22Rv1 (cell line): ENCODE results near the gene CIB4.

Experiments used
- H3K27ac ChIP-seq: fragments of 450-650 bp; 2 replicates; pipeline ENCODE4 v1.5.1; 2017
- CTCF ChIP-seq: fragments of 450-650 bp; IDR thresholded peaks from 2 replicates; pipeline ENCODE4 v1.5.1; 2017; ENCODE audit warnings: mild to moderate bottlenecking
- ZFX ChIP-seq: fragments of 450-650 bp; IDR thresholded peaks from 2 replicates; pipeline ENCODE4 v1.6.1; 2017; ENCODE audit warnings: antibody characterized with exemption, borderline replicate concordance

Gene CIB4

GRCh38 chr2:26681656-26682055 lies 40.5 kb upstream of the CIB4 start:
- H3K27ac ChIP-seq, result no peak overlapping the region
- TF ChIP-seq ZFX (no peak), CTCF (no peak)

GRCh38 chr2:26679867-26680266 lies 38.7 kb upstream of the CIB4 start:
- TF ChIP-seq ZFX (no peak), CTCF (no peak)
- H3K27ac ChIP-seq, result no peak overlapping the region

- TF ChIP-seq CTCF (no peak), ZFX (no peak)
- H3K27ac ChIP-seq, result no peak overlapping the region
Observed at GRCh38 chr2:26678035-26678434, 36.9 kb upstream of the CIB4 start.

GRCh38 chr2:26675651-26676255 lies 34.6 kb upstream of the CIB4 start:
- H3K27ac ChIP-seq, result no peak overlapping the region
- TF ChIP-seq CTCF (no peak), ZFX (no peak)

DNA sequence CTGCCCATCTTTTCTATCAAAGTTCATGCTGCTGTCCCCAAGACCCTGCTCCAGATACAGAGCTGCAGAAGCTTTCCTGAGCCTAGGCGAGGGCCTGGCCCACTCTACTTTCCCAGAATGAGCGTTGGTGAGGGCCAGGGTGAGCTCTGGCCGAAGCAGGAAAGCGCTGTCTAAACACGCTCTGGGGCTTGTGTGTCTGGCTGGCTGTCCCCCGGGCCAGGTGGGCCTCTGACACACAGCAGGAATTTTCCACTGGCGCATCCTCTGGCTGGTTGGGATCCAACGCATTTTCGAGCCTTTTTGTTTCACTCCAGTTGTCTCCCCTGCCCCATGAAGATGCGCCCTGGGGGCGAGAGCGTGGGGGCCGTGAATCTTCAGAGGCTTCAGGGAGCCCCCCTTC lies 33.6 kb upstream of the CIB4 start:
- no peak overlapping the region for H3K27ac ChIP-seq
- TF ChIP-seq ZFX (no peak), CTCF (no peak)

- H3K27ac ChIP-seq, result no peak overlapping the region
- TF ChIP-seq ZFX, result no peak
- no peak for TF ChIP-seq CTCF
Observed at GRCh38 chr2:26674002-26674751, 33.0 kb upstream of the CIB4 start.

- no peak for TF ChIP-seq ZFX
- TF ChIP-seq CTCF, result no peak
- no peak overlapping the region for H3K27ac ChIP-seq
Observed at GRCh38 chr2:26672818-26673393, 31.7 kb upstream of the CIB4 start.
